Stimulated activated CD8-positive, alpha-beta memory T cell treated with anti-CD3 and anti-CD28 coated beads, Interleukin-7, amount 100 ng/mL, for 48 hours (primary cell): ENCODE measurements around the gene ALOXE3.
"Not testable (repeated sequence)": the region's sequence is repeated elsewhere in the genome, so short reads cannot be mapped to it uniquely, and the experiment has no call there.

ENCODE experiments used
- DNase-seq, 2 donors: peaks; one replicate each; pipeline ENCODE4 v3.0.0-alpha.2; 2020; ENCODE audit warnings: low read depth in 1 of 2; ENCODE audit errors: extremely low read depth in 1 of 2

ALOXE3 gene

DNA sequence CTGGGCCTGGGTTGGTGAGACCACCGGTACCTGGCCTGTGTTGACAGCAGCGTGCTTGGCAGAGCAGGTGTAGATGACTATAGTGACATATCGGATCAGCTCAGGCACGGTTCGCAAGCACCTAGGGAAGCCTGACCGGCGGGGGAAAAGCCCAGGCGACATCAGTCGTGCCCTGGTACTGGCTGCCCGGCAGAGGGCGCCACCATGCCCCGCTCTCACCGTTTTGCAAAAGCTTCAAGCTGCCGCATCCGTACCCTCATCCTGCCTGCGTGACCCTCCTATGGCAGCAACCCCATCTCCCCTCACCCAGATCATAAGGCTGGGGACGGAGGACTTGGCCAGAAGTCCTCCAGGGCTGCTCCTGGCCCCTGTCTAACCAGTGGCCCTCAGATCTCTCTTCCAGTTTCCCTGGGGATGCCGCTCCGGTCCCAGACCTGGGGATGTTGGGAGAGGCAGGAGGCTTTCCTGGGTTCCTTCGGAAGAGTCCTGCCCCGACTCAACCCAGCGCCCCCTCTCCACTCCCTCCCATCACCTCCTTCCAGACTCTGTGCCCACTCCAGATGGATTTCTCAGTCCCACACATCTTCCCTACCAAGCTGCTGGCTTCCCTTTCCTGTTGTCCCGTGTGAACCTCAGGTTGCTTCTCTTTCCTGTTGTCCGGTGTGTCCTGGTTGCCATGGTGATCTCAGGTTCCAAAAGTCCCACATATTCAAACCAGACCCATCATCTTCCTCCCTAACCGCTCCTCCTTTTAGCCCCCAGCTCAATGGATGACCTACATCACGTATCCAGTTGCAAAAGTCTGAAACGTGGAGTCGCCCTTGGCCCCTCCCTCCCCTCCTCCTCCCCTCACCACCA, 44.5 kb downstream of the ALOXE3 start:
- DNase-seq = peak; percentile 64 to 72

DNA sequence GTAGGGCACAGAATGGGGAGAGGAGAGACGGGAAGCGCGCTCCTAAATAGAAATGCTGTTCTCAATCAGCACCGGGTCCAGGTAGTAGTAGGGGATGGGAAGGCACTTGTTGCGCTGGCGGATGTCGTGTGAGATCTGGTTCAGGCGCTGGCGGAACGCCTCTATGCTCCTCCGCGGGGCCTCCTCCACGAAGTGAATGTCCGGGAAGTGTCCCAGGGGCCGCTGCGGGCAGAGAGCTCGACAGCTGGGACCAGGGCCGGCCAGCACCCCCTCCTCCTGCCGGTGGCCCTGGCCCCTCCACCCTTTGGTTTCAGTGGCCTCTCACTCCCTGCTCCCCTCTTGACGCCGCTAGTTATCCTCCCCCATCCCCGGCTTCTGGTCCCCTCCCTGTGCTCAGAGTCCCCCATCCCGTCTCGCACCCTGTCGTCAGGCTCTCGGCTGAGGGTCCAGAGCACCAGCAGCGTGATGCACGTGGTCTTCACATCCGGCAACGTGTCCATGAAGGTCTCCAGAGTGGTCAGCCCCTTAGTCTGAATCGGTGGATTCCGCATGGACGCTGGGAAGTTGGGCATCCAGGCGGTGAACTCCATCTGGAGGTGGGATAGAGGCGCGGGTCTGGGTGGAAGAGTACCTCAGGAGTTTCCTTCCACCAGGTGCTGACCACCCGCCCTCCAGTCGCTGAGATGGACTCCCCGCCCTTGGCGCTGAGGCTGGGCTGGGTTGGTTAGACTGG, 45.4 kb downstream of the ALOXE3 start:
- DNase-seq = no peak

DNA sequence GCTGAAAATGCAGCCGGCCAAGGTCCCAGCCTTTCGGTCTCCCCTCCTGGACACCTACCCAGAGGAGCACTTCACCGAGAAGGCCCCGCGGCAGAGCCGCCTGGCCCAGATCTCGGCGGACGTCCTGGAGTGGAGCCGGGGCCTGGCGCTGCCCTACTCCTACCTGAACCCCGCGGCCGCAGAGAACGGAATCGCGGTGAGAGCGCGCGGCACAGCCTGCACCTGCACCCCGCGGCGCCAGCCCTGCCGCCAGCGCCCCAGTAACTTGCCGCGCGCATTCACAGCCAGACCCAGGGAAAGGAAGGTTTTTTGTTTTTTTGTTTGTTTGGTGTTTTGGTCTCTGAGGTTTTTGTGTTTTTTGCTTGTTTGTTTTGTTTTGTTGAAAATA, 46.0 kb downstream of the ALOXE3 start:
- no peak for DNase-seq

DNA sequence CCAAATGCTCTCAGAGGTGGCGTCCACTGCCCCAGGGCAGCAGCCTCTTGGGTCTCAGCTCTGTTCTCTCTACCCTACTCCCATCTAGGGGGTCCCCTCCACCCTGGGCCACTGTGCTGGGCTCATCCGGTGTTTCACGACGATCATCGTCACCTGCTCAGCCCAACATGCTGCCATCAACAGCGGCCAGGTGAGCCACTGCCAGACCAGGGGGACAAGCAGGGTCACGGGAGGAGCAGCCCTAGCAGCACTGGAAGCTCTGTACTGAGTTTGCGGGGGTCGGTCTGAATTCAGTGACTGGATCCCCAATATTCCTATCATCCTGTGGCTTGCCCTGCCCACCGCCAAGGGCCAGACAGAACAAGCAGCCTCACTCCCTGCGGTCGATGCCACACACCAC, 46.8 kb downstream of the ALOXE3 start:
- DNase-seq = no peak

DNA sequence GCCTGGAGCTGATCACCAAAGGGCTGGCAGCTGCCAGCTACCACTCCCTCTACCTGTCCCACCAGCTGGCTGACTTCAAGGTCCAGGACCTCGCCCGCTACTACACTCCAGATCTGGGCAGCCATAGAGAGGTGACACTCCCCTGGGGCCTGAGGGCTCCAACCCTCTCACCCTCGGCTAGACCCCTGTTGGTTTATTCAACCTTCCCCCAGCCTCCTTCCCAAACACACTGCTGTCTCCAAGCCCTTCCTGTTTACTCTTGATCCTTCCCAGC, 48.8 kb downstream of the ALOXE3 start:
- DNase-seq = no peak

DNA sequence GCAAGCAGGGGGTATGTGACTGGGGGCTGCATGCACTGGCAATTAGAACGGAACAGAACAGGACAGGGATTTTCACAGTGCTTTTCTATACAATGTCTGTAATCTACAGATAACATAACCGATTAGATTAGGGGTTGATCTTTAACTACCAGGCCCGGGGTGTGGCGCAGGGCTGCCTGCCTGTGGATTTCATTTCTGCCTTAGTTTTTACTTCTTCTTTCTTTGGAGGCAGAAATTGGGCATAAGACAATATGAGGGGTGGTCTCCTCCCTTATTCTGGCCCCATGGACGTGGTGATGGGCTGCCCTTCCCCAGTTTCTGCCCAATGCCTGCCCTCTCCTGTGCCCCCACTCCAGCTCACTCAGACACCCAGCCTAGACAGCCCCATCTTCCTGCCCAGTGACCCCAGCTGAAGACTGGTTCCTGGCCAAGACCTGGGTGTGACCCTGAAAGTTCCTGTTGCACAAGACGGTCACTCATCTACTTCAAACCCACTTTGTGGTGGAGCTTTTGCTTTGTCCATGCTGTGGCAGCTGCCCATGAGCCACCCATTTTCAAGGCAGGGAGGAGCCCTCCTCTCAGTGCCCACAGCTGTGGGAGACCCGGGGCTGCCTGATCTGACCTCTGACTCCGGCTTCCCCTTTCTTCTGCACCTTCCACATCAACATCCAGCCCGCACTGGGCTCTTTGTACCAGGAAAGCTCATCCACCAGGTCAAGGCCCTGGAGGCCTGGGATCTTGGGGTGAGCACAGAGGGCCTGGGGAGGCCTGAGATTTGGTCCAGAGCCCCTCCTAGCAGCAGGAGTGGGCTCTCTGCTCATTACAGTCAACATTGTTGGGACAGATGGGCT, 49.4 kb downstream of the ALOXE3 start:
- no peak for DNase-seq

DNA sequence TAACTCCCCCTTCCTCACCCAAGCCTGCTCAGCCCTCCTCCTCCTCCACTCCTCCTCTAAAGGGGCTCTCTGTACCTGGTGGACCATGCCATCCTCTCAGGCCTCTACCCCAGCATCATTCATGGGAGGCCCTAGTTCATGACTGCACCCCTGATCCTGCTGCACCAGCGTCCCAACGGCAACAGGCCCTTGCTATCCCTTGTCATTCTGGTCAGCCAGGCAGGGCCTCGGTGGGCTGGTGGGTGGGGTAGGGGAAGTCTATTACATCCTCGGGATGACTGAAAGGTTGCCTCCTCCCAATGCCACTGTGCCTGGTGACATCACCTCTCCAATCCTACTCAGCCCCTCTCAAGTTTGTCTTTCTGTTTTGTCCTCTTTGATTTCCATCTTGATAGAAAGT, 50.5 kb downstream of the ALOXE3 start:
- no peak for DNase-seq

DNA sequence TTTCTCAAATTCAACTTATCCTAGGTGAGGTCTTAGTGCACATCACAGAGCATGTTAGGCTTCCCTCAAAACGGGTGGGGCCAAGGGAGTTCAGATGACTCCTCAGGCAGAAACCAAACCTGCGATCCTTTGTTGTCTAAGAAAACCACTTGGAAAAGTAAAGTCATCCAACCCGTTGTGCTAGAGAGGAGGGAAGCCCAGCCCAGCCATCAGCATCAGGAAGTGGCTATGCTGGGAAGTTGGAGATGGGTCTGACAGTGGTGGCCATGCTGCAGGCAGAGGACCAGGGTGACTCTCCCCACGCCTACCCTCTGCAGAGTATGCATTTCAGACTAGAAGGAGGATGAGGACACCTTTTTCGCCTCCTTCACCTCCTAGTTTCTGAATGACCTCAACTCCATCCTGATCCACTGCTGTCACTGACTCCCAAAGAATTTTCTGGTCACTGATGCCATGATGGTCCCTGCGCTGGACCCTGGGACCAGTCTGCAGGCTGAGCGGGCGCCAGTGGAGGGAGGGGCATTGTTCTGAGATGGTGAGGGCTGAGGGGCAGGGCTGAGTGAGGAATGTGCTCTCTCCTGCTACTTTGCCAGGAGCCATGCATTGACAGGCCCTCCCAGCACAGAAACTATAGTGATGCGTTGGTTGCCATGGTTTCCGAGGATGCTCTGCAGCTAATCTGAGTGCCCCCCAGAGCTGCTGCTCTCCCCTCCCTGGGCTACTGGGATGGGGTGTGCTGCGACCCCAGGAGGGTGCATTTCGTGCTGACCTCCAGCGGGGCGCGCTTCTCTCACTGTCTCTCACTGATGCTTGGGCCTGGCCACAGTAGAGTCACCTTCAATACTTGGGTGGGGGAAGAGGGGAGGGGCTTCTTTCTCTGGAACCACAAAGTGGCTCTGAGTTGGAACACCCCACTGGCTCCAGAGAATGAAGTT, 51.2 kb downstream of the ALOXE3 start:
- DNase-seq = no peak

DNA sequence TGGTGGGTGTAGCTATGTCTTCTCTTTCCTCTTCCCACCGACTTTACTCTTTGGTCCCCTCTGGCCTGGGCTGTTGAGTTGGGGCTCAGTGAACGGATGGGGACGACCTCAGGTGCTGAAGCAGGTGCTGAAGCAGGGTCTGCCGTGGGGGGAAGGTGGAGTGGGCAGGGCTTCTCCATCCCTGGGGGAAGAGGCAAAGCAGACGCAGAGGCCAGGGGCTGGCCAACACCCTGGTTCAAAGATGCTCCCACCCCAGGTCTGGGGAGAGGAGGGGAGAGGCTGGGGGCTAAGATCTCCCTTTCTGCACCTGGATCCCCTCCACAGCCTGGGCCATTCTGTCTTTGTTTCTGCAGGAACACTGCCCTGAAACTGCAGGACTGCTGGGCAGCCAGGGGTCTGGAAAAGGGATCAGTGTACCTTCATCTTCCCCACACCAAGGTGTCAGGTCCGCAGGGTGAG, 53.7 kb downstream of the ALOXE3 start:
- DNase-seq = no peak

DNA sequence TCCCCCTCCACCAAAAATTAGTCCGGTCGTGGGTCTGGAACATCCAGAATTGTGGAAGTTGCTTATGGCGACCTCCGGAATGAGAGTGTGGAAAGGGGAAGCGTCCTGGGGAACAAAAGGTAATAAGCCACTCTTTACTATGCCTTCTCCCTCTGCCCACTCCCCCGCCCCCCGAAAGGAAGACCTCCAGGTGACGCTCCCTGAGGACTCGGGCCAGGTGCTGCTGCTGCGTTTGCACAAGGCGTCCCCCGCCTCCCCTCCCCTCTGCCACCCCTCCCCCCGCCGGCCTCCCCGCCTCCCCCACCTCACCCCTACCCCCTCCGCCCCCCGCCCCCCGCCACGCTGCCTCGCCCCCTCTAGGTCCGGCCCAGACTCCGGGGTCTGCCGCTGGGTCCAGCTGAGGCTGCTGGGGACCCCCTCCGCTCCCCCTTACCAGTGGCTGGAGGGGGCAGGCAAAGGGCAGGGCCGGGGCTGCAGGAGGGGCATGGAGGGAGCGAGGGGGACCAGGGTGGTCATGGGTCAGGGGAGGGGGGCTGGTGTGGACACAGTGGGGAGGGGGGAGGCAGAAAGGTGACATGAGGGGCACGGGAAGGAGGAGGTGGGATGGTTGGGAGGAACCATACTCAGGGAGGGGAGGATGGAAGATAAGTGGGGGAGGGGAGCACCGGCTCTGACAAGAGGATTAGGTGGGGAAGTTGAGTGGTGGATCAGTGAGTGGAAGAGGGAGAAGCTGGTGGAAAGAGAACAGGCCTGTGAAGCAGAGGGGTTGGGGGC, 54.4 kb downstream of the ALOXE3 start:
- no peak for DNase-seq

DNA sequence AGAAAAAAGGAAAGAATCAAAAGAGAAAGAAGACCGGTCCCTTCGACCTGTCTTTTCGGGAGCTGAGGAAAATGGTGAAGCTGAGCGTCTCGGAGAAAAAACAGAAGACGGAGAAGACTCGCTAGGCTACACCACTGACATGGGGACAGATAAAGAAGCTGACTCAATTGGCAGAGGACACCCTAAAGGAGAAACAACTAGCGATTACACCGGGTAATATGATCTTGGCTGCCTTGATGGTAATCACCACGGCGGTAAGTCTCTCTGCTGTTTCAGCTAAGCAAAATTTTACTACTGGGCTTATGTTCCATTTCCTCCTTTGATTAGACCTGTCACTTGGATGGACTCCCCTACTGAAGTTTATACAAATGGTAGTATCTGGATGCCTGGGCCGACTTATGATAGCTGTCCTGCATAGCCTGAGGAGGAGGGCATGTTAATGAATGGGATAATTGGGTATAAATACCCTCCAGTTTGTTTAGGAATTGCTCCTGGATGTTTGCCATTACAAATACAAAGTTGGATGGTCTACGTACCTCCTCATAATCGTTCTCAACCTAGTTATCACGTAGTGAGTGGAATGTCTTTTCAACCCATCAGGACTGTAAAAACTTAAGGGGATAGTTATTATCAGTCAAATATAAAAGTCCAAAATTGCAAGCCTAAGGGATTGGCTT, 55.4 kb downstream of the ALOXE3 start:
- DNase-seq = no peak

DNA sequence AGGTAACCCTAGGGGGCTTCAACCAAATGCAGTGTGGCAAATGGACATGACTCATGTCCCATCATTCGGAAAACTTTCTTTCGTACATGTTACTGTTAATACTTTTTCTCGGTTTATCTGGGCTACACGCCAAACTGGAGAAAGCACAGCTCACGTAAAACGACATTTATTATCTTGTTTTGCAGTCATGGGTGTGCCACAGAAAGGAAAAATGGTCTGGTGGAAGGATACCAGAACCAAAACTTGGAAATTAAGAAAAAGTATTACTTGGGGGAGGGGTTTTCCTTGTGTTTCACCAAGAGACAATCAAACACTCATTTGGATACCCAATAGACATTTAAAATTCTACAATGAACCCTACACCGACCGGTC, 55.9 kb downstream of the ALOXE3 start:
- DNase-seq = no peak

DNA sequence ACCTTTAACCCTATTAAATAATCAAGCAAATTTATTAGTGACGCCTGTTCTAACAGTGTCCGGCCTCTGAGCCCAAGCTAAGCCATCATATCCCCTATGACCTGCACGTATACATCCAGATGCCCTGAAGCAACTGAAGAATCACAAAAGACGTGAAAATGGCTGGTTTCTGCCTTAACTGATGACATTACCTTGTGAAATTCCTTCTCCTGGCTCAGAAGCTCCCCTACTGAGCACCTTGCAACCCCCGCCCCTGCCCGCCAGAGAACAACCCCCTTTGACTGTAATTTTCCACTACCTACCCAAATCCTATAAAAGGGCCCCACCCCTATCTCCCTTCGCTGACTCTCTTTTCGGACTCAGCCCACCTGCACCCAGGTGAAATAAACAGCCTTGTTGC, 56.5 kb downstream of the ALOXE3 start:
- DNase-seq = not testable (repeated sequence)

DNA sequence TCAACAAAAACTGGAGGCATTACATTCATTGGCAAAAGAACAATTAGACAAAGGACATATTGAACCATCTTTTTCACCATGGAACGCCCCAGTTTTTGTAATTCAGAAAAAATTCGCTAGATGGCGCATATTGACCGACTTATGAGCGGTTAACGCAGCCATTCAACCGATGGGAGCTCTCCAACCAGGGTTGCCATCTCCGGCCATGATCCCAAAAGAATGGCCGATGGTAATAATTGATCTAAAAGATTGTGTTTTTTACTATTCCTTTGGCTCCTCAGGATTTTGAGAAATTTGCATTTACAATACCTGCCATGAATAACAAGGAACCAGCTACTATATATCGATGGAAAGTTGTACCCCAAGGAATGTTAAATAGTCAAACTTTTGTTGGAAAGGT, 58.0 kb downstream of the ALOXE3 start:
- DNase-seq = no peak

DNA sequence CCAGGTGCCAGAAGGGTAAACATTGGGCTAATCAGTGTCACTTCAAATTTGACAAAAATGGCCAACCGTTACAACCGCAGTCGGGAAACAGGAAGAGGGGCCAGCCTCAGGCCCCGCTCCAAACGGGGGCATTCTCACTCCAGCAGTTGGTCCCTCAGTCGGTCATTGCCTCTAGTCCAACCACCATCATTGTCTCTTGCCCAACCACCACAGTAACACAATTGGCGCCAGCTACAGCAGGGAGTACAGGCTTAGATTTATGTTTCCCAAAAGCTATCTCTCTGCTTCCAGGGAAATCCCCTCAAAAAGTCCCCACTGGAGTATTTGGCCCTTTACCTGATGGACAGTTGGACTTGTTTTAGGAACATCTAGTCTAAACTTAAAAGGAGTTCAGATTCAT, 59.2 kb downstream of the ALOXE3 start:
- no peak for DNase-seq

DNA sequence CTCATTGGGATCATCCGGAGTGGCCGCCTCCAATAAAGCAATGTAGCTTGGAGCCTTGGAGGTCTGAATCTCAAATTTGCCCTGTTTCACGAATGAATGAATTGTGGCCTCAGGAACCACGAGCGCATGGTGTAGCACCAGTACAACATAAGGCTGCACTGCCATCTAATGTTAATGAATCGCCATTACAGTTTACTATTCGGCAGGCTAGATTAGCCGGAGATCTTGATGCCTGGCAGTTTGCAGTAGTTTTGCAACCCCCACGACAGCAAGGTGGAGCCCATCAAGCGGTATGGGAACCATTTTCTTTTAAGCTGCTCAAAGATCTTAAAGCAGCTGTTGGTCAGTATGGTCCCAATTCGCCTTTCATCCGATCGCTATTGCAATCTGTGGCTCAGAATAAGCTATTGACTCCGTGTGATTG, 60.6 kb downstream of the ALOXE3 start:
- peak; percentile 13 to 20 for DNase-seq

DNA sequence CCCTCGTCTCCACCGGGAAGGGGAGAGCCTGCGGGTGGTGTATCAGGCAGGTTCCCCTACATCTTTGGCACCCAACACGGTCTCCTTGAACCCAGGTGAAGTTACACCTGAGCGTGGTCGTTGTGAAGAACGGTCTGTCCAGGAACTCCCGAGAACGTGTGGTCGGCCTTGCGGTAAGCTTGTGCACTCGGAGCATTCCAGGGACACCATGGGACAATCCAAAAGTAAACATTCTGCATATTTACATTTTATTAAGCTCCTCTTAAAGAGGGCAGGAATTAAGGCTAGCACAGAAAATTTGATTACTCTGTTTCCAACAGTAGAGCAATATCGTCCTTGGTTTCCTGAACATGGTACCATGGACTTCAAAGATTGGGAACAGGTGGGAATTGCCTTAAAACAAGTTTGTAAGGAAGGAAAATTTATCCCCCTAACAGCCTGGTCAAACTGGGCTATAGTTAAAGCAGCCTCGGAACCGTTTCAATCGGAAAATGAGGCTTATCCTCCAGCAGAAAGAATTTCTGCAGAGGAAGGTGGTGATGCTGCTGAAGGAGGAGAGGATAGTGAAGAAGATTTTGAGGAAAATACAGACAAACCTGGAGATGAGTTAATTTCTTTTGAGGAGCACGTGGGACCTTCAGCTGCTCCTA, 61.2 kb downstream of the ALOXE3 start:
- no peak for DNase-seq

DNA sequence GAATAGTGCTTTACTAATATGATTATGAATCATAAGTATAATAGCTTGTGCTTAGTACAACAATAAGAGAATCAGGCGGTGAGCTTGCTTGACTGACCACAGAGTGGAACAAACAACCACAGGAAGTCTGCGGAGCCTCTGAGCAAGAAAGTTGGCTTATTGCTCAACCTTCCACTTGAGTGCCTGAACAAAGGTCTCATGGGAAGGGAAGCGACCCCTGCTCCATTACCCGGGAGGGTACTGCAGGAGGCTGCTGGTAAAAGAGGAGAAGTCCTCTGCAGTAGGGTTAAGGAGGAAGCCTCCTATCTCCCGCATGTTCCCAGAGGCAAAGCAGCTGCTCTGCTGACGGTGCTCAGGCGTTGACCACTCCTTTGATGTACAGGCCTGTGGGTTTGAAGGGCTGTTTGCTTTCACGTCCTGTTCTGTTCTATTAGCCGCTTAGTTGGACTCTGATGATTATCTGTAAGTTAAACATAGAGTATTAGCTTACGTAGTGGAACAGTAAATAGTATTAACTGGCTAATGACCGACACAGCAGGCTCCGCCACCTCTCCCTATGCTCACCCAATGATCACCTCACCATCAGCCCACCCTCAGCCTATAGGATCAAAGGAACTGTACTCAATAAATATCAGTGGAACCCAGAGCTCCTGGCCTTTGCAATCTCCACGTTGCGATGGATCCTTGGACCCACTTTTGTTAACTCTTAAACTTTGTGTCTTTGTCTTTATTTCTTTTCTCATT, 61.9 kb downstream of the ALOXE3 start:
- DNase-seq = peak; percentile 32 to 37
